OCI-LY3 (cell line): ENCODE data around the gene SORL1.

Source experiments
- CTCF ChIP-seq: fragments of 200-600, 300-600 bp; sonication (generic); IDR thresholded peaks from 2 replicates; pipeline ENCODE4 v1.5.1; 2014; ENCODE audit warnings: antibody characterized with exemption, low read length, low read depth
- EZH2phosphoT487 ChIP-seq: fragments of 200-600 bp; shearing (Covaris generic); IDR thresholded peaks from 2 replicates; pipeline ENCODE4 v1.6.1; 2018; ENCODE audit warnings: antibody characterized with exemption, mixed run types, low read depth

GRCh38 chr11:121456151-121456550, 4.0 kb downstream of the SORL1 start:
- TF ChIP-seq CTCF = no peak
- TF ChIP-seq EZH2phosphoT487 = no peak
